Kidney (tissue), 14 donors: ENCODE results near the gene CTAG2. TPM values are rescaled to one million over a fixed set of nuclear protein-coding genes. Genes with fewer than 3 reads are reported as not detected.

Source experiments
- DNase-seq, 5 donors: peaks; one replicate each; pipeline ENCODE4 v3.0.0-alpha.2; 2013 to 2020
- FAIRE-seq: peaks from 2 replicates; lab custom pipeline; 2012; peaks lifted over from hg19 to GRCh38; lab: Jason Lieb, UNC
- H3K27ac ChIP-seq, 2 donors: one replicate each; pipeline ENCODE4 v1.7.0; 2013; ENCODE audit warnings: low read depth in 2 of 2, low read length in 2 of 2, inconsistent platforms in 1 of 2
- H3K27me3 ChIP-seq: one replicate; pipeline ENCODE4 v1.7.1; 2013; ENCODE audit warnings: low read length, inconsistent platforms; ENCODE audit not compliant: control insufficient read depth, insufficient read depth
- H3K36me3 ChIP-seq, 3 donors: one replicate each; pipeline versions ENCODE4 v1.7.0 to v1.7.1; 2013; ENCODE audit warnings: low read length in 3 of 3, control low read depth in 1 of 3, inconsistent platforms in 1 of 3; ENCODE audit not compliant: insufficient read depth in 3 of 3, control insufficient read depth in 2 of 3
- H3K4me1 ChIP-seq, 3 donors: one replicate each; pipeline versions ENCODE4 v1.7.0 to v1.7.1; 2013; ENCODE audit warnings: low read length in 3 of 3, inconsistent platforms in 1 of 3, low read depth in 1 of 3; ENCODE audit not compliant: control insufficient read depth in 2 of 3, insufficient read depth in 2 of 3
- H3K4me3 ChIP-seq, 3 donors: one replicate each; pipeline versions ENCODE4 v1.7.0 to v1.8.1; 2013; ENCODE audit warnings: low read length in 3 of 3, control low read depth in 1 of 3, inconsistent platforms in 1 of 3
- H3K9ac ChIP-seq, 3 donors: one replicate each; pipeline versions ENCODE4 v1.7.0 to v1.7.1; 2013; ENCODE audit warnings: low read length in 3 of 3, control low read depth in 1 of 3, inconsistent platforms in 1 of 3
- H3K9me3 ChIP-seq, 3 donors: one replicate each; pipeline versions ENCODE4 v1.7.0 to v1.7.1; 2013; ENCODE audit warnings: low read length in 3 of 3, control low read depth in 1 of 3, inconsistent platforms in 1 of 3; ENCODE audit not compliant: control insufficient read depth in 2 of 3, insufficient read depth in 1 of 3
- CTCF ChIP-seq: IDR thresholded peaks from 3 replicates; pipeline ENCODE4 v1.5.1; 2012; ENCODE audit warnings: mild to moderate bottlenecking, moderate library complexity, borderline replicate concordance; ENCODE audit not compliant: insufficient read depth; ENCODE audit errors: extremely low read depth
- intact Hi-C: fragments of 100-400 bp; cut with DNase I; formaldehyde crosslinking; loops from one replicate; pipeline ENCODE4 v1.11.1; 2022
- polyA plus RNA-seq: library from polyadenylated mRNA; stranded (reverse); fragments of 350-450 nt; fragmentation: Illumina TruSeq; extraction: RNeasy Lipid Tissue Mini Kit (QIAGEN cat#74804); gene quantifications from one replicate; pipeline ENCODE4 v1.2.3, GENCODE V29; 2014; ENCODE audit warnings: low read depth, low replicate concordance; ENCODE audit not compliant: insufficient read depth
- total RNA-seq: library from RNA; stranded (reverse); fragmentation: NEBNext Ultra II Directional; extraction: Animal tissue kit (Norgen Biotek cat#: 25700); gene quantifications from one replicate; pipeline ENCODE4 v1.2.1, GENCODE V29; 2021
- donor health status: control.
- donor health status: control.
- donor health status: control.
- donor health status: control.
- donor health status: control.
- donor health status: DM: yes; HTN: yes; CAD: no.
- donor health status: Normal renal cell carcinoma (clear cell type).

Gene CTAG2
- total and polyA plus RNA-seq, 2 donors from 2014 or later, result 0.28 TPM; not detected in 1

- intact Hi-C loops, result no loop called here
Observed at GRCh38 chrX:154607370-154607769, 46.0 kb downstream of the CTAG2 start.

GRCh38 chrX:154605566-154605965 lies 47.8 kb downstream of the CTAG2 start:
- H3K9ac ChIP-seq, result no peak overlapping the region
- intact Hi-C loops, result no loop called here
- no peak for TF ChIP-seq CTCF
- DNase-seq (no peak), FAIRE-seq (no peak)
- no peaks in the 10 kb centered on the region for H3K36me3 ChIP-seq
- no peaks in the 10 kb centered on the region for H3K27me3 ChIP-seq
- H3K9me3 ChIP-seq, result no peaks in the 10 kb centered on the region
- H3K4me3 ChIP-seq, result no peak overlapping the region
- H3K4me1 ChIP-seq, result no peaks in the 10 kb centered on the region
- H3K27ac ChIP-seq, result no peak overlapping the region

More at GRCh38 chrX:154607370-154607769, 46.0 kb downstream of the CTAG2 start:
- Histone ChIP-seq H3K27ac (no peak overlapping the region), H3K27me3 (no peaks in the 10 kb centered on the region), H3K9me3 (no peaks in the 10 kb centered on the region), H3K36me3 (no peaks in the 10 kb centered on the region), H3K9ac (no peak overlapping the region), H3K4me1 (no peaks in the 10 kb centered on the region), H3K4me3 (no peak overlapping the region)
- FAIRE-seq (no peak), DNase-seq (no peak)
- no peak for TF ChIP-seq CTCF

GRCh38 chrX:154603438-154604430 lies 49.6 kb downstream of the CTAG2 start:
- DNase-seq, result no peak

More at GRCh38 chrX:154603438-154604430, 49.6 kb downstream of the CTAG2 start:
- TF ChIP-seq CTCF, result no peak
- Histone ChIP-seq H3K9ac (no peak overlapping the region), H3K36me3 (no peaks in the 10 kb centered on the region), H3K4me1 (no peaks in the 10 kb centered on the region), H3K9me3 (no peaks in the 10 kb centered on the region), H3K27me3 (no peaks in the 10 kb centered on the region), H3K4me3 (no peak overlapping the region), H3K27ac (no peak overlapping the region)
- no peak for FAIRE-seq
- intact Hi-C loops, result no loop called here
